ENCODE results near the gene IRGC.

IRGC gene

DNA sequence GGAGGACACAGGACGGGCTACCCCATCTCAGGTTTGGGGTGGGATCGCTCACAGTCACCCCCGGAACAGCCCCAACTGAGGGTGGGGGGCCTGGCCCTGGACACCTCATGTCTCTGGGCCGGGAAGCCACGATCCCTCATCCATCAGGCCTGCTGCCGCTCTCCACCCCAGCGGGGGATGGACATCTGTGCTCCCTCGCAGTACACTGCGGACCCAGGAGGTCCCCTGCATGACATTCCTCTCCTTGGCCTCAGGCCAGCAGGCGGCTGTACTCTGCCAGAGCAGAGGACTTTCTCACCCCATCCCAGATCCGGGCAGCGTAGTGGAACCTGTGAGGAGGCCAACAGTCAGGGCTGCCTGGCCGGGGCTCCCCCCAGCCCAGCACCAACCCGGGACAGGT lies 15.5 kb downstream of the IRGC start:
- TF ChIP-seq, protein P1, sequence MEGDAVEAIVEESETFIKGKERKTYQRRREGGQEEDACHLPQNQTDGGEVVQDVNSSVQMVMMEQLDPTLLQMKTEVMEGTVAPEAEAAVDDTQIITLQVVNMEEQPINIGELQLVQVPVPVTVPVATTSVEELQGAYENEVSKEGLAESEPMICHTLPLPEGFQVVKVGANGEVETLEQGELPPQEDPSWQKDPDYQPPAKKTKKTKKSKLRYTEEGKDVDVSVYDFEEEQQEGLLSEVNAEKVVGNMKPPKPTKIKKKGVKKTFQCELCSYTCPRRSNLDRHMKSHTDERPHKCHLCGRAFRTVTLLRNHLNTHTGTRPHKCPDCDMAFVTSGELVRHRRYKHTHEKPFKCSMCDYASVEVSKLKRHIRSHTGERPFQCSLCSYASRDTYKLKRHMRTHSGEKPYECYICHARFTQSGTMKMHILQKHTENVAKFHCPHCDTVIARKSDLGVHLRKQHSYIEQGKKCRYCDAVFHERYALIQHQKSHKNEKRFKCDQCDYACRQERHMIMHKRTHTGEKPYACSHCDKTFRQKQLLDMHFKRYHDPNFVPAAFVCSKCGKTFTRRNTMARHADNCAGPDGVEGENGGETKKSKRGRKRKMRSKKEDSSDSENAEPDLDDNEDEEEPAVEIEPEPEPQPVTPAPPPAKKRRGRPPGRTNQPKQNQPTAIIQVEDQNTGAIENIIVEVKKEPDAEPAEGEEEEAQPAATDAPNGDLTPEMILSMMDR (IDR thresholded peaks at IDR 0.05), result no peak
- H3K27ac ChIP-seq, result no peak overlapping the region
- no peak for DNase-seq (ENCODE audit: low spot score)

DNA sequence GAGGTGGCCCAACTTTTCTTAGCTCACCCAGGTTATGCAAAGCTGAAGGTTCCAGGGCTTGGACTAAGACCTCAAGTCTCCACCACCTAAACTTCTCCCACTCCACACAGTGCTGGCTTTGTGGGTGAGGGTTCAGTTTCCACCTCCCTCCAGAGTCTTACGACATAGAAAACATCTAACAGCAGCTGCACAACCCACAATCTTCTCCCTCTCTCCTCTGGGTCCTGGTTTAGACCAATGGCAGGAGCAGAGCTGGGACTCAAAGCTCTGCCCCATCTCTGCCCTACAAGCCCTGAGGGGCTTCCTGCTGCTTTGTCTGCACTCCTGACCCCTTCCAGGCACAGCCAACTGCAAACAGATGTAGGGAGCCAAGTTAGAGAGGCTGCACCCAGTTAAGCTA lies 16.0 kb downstream of the IRGC start:
- Histone ChIP-seq H3K4me3 (no peak overlapping the region), H3K27ac (no peak overlapping the region)
- no peak for DNase-seq (ENCODE audit: low spot score)
- TF ChIP-seq, protein P1 (IDR thresholded peaks at IDR 0.05), result no peak

More for the DNA sequence above, 15.5 kb downstream of the IRGC start:
- no peak overlapping the region for H3K4me3 ChIP-seq

DNA sequence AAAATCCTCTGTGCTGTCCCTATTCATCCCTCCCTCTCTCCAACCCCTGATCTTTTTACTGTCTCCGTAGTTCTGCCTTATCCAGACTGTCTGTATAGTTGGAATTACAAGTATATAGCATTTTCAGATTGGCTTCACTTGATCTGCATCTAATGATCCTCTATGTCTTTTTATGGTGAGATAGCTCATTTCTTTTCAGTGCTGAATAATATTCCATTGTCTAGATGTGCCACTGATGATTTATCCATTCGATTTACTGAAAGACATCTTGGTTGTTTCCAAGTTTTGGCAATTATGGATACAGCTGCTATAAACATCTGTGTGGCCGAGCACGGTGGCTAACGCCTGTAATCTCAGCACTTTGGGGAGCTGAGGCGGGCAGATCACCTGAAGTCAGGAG lies 19.1 kb downstream of the IRGC start:
- Histone ChIP-seq H3K4me3 (no peak overlapping the region), H3K27ac (no peak overlapping the region)
- TF ChIP-seq, protein P1 (IDR thresholded peaks at IDR 0.05), result no peak
- DNase-seq (ENCODE audit: low spot score), result no peak

DNA sequence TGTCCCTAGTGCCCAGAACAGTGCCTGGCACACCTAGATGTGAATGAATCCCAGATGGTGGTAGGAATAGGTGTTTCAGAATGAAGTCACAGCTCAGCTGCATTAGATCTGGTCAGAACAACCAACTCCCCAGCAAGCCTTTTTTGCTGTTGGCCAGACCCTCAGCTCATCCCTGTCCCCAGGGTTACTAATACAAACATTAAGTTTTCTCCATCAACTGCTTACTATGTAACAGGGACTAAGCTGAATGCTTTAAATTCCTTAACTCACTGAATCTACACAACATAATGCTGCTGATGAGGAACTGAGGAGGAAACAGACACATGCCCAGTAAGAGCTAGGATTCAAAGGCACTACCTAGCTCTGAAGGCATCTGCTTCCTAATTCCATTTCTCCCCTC lies 20.1 kb downstream of the IRGC start:
- no peak overlapping the region for H3K4me3 ChIP-seq
- TF ChIP-seq, protein P1 (IDR thresholded peaks at IDR 0.05), result no peak
- H3K27ac ChIP-seq, result no peak overlapping the region
- no peak for DNase-seq (ENCODE audit: low spot score)

DNA sequence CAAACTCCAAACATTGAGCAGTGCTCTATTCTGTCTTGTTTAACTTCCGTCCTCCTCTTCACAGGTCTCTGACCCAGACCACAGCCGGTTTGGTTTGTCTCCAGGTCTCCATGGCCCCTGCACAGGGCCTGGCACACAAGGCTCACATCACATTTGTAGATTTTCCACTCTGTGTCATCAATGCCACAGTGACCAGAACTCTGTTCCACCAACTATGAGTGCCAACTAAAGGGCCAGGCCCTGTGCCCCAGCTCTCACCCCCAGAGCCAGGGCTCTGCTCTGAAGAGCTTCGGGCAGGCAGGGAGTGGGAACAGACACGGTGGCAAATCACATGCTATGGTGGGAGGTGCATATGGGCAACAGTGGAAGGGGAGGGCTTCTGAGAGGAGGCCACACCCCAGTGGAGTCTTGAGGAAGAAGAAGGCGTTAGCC lies 22.9 kb downstream of the IRGC start:
- no peak overlapping the region for H3K27ac ChIP-seq
- no peak for DNase-seq (ENCODE audit: low spot score)
- TF ChIP-seq, protein P1 (IDR thresholded peaks at IDR 0.05), result no peak
- no peak overlapping the region for H3K4me3 ChIP-seq

DNA sequence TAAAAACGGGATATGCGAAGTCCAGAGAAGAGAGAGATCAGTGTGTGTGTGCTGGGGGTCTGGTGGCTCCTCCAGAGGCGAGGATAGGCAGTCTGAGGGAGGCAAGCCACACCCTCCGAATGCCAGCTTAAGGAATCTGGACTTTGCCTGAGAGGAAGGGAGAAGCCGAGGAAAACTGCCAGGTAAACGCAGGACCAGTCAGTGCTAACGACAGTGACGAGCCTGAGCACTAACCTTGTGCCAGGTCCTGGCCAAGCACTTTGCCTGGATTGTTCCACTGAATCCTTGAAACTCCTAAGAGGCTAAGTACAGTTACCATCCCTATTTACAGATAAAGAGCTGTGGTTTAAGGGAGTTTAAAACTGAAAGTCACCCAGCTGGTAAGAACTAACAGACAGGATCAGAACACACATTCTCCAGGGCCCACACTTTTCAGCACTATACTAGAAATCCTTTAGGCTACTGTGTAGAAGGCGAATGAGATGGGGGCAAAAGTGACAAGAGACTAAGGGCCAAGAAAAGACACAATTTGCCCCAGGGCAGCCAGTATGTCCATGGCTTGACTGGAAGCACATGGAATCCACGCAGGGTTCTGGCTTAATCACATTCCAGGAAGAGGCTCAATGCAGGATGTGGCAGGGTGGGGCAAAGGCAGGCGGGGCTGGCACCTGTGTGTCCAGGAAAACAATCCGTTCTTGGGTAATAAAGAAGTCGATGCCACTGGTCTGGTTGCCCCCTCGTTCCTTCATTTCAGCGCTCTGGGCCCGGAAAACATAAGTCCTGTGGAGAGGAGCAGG lies 23.8 kb downstream of the IRGC start:
- H3K27ac ChIP-seq, result no peak overlapping the region
- no peak for DNase-seq (ENCODE audit: low spot score)
- TF ChIP-seq, protein P1 (IDR thresholded peaks at IDR 0.05), result no peak
- H3K4me3 ChIP-seq, result no peak overlapping the region

Measured in coronary artery (tissue), 2 donors.